ENCODE measurements around the gene ITM2C. TPM values are rescaled to one million over a fixed set of nuclear protein-coding genes. Genes with fewer than 3 reads are reported as not detected.

The ITM2C gene
- total RNA-seq, 1 donor from 2014 or later, result 88.1 TPM

DNA sequence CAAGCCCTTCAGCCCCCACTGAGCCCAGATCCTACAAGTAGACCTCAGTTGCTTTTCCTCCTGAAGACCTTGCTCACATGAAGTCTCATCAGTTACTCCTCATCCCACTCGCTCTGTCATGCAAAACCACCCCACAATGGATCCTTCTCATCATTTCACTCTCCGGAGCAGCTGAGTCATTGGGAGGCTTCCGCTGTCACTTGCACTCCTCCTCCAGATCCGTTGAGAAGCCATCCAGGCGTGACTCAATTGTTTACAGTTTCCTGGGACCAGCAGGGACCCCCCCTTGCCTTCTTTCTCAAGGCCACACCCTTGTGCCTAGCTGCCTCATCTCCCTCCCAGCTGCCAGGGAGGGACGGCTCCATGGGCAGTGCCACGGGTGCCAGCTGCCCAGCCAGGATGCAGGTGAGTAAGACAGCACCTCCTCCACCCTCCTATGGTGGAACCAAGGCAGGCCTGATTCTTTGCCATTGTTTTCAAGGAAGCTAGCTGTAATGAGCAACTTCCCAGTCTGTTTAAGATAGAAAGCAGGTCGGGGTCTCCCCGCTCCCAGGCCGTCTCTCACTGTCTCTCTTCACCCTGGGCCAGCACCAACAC lies 44.0 kb downstream of the ITM2C start:
- no peak for DNase-seq

DNA sequence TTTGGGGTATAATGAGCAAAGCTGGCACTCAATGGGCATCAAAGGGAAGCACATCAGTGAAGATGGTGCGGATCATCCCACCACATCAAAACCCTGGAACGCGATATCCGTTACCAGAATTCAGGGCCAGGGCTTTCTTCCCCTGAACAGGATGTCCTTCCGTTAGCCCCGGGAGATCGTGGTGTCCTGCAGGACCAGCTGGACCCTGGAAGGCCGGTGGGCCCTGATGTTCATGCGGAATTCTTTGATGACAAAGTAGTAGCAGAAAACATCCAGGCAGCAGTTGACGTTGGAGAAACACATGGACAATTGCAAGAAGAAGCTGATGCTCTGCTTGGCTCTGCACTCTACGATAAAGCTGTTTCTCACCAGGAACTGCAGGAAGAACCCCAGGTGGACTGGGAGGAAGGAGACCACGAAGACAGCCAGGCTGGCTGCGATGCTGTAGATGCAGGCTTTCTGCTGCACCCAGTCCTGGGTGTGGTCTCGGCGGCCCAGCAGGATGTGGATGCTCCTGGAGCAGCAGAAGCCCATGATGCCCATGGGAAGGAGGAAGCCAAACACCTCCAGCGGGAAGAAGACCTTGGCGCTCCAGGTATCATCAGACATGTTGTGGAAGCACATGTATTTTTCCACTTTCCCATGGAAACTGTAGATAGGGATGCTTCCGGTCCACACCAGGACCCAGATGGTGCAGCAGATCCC lies 45.3 kb downstream of the ITM2C start:
- DNase-seq, result no peak

DNA sequence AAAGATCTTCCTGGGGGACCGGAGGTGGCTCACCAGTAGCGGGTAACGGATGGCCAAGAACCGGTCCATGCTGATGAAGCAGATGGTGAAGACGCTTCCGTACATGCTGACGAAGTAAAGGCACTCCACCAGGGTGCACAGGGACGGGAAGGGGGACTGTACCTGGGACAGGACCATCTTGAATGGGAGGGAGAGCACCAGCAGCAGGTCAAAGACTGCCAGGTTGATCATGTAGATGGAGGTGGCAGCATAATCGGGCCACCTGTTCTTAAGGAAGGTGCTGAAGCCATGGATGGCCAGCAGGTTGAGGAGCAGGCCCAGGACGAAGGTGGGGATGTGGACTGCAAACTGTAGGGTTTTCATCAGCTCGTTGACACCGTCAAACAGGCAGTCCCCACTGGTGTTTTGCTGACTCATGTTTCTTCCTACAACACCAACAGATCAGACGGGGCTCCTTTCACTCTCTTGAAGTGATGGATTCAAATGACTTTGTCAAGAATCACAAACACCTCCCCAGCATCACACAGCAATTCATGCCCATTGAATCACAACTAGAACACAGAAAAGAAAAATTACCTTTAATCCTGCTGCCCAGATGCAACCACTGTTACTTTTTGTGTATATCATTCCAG lies 45.9 kb downstream of the ITM2C start:
- no peak for DNase-seq

DNA sequence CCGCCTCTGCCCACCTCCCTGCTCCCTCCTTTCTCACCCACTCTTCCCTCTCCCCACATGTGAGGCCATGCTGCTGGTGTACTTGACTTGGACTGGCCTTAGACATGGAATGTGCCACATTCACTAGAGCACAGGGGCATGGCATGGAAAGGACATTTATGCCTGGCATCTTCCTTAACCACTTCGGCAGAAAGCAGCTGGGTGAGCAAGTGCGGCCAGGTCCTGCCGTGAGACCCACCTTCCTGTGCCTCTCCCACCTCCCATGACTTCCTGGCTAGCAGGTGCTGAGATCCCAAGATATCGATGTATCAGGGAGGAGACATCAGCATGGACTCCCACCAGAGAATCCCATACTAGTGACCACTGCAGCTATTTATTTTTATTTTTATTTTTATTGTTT lies 47.3 kb downstream of the ITM2C start:
- no peak for DNase-seq

DNA sequence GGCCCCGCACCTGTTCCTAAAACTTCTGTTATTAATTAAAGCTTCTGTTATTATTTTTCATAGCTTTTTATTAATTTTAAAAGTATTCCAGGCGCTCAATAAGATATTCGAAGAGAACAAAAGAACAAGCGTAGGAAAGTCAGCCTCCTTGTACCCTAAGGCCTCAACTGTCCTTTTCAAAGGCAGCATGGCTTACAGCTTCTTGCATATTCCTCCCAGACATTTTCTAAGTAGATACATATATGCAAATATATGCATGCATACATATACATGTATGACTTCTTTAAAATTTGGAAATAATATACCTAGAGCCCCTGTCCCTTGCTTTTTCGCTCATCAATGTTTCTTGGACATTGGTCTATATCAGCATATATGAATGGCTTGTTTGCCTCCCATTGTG lies 48.0 kb downstream of the ITM2C start:
- no peak for DNase-seq

DNA sequence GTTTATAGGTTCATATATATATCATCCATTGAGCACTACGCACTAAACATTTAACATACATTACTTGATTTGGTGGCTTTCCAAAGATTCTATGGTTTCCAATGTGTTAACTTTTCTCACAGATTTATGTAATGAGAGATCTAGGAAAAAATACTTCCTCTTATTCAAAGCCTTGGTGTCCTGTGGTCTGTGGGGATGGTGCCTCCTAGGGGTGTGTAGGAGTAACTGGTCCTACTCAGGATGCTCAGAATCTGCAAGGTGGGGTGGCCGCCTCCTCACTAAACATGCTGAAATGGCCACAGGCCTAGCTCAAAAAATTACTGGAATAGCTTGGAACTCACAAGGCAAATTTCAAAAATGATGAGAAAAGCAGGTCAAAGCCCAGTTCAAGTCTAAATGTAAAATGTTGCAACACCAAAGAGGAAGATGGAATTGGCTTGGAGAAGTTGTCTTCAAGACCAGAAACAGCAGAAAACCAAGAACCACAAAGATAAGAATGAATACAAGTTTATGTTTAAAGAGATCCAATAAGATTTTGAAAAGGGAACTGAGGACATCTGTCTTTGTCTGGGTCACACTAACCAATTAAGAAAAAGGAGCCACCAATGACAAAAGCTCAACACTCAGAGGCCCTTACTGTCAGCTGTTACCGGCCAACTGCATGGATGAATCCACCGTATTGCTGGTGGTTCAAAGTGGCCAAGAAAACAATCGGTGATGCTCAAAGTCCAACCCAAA lies 48.8 kb downstream of the ITM2C start:
- peak; percentile 65 for DNase-seq

DNA sequence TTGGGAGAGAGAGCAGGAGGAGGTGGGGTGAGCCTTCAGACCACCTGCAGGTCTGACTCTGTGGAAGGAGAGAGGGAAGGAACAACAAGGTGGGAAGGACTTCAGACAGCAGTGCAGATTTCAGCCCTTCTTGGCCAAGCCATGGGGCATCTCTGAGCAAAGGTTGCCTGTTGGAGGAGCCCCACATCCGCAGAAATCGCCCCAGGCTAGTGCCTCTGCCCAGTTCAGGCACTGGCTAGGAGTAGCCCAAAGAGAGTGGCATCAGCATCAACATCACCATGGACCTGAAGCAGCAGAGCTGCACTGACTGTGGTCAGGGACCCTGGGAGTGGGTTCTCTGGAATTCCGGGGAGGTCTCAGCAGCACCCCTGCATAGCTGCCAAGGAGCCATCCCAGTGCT lies 50.1 kb downstream of the ITM2C start:
- DNase-seq, result no peak

DNA sequence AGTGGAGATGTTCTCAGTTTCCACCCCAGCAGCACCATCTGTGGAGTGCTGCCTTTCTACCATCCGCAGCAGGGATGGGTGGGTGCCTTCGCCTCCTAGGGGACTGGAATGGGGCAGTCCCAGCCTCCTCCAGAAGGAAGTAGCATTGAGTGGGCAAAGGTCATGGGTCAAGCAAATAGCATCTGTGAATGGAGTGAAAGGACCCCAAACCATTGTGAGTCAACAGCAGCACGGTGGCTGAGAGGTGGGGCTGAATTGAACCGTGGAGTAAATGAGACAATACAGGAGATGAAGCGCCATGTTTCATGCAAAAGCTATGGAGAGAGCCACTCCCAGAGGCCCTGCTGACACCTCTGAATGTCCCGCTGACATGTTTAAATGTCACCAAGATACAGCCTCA lies 50.6 kb downstream of the ITM2C start:
- no peak for DNase-seq

DNA sequence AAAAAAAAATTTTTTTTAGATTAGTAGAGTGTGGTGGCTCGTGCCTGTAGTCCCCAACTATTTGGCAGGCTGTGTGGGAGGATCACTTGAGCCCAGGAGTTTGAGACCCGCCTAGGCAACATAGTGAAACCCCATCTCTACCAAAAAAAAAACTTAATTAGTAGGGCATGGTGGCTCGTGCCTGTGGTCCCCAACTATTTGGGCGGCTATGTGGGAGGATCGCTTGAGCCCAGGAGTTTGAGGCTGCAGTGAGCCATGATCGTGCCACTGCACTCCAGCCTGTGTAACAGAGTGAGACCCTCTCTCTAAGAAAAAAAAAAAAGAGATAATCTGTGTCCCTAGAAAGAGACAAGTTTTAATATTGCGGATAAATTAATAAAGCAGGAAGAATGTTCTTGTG lies 51.5 kb downstream of the ITM2C start:
- no peak for DNase-seq

DNA sequence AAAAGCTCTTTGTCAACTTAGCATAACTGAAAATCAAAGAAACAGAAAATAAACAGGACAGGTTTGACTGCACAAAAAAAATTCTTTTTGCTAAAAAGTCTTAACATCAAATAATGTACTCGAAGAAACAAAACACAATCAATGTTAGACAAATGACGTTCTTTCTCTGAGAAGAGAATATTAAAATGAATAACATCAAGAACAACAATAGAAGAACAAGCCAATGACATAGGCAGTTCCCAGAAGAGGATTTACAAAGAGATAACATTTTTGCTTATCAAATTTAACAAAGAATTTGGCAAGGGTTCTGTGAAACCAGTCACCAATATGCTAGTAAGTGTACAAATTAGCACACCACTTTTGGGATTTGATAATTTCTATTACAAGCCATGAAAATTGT lies 54.5 kb downstream of the ITM2C start:
- no peak for DNase-seq

DNA sequence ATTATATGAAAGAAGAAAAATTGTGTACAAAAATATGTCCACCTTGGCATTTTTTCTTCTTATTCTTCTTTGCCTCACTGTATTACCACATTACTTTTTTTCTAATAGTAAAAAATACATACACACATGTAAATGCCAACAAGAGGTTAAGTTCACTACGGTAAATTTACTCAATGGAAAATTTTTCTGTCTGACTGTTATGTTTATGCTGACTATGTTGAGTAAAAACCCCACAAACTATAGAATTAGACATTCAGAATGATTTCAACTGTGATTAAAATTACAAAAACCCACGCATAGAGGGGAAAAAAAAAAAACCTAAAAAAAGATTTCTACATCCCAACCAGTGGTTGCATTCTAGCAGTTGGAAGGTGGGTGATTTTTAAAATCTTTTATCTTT lies 54.9 kb downstream of the ITM2C start:
- no peak for DNase-seq

DNA sequence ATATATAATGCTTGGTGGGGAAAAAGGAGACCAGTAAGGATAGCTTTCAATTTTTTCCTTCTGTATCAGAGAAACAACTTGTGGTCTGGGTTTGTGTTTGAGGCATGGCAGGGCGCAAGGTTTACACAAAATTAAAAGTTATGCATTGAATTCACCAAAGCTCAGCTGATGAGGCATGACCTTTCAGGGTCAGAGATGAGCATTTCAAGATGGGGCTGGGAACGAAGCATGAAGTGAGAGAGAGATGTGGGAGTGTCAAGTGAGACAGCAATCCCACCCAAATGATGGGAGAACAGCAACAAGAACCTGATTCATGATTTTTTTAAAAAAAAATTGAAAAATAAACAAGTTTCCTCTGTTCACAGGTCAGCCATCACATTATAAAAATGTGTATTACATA lies 55.4 kb downstream of the ITM2C start:
- no peak for DNase-seq

DNA sequence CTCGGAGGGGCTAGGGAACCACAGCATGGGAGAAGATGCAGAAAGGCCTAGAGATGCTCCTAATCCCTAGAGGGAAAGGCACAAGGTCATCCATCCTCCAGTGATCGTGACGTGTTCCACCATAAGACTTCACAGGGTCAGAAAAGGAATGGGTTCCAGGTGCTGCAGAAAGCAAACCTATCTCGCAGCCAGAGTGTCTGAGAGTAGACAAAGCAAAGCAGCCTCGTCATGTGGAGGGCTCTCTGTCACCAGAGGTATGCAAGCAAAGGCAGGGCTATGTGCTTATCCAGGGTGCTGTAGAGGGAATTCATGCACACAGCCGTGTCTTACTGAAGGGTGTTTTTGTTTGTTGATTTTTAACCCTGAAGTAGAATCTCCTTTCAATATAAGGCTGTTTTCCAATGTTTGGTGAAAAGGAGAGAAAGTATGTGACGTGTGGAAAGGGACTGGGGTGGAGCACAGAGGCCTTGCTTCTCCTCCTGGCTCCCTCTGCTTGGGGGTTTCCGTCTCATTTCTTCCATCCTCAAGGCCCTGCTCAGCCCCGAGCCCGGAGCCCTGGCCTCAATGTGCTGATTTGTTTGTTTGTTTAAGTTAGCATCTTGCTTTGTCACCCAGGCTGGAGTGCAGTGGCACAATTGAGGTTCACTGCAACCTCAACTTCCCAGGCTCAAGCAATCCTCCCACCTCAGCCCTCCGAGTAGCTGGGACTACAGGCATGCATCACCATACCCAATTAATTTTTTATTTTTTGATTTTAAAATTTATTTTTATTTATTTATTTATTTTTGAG lies 57.3 kb downstream of the ITM2C start:
- DNase-seq, result no peak

DNA sequence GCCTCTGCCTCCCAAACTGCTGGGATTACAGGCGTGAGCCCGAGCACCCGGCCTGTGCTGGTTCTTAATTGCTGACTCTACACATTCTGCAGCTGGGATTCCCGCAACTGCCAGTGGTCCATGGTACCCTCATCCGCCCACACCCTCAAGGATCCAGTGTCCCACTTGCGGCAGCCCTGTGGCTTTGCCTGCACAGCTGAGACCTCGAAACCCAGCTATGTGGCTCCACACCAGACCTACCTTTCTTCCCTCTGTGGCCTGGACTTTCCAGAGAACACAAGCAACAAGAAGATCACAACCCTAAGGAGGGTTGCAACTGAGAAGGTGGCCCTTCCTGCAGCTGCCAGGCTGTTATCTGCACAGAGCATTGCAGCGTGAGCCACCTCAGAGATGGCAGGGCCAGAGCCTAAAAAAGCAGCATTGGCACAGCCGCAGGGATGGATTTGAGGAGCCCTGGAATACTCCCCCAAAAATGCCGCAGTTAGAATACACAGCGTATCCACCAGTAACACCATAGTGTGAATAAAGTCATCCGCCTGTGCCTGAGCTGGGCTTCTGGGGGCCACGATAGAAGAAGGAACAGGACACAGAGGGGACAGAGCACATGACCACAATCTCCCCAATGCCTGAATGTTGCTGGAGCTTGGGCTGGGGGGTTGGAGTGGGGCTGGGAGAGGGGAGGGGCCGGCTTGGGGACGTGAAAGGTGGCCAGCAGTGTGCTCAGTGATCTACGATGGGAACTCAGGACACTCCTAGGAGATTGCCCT lies 58.4 kb downstream of the ITM2C start:
- DNase-seq, result no peak

DNA sequence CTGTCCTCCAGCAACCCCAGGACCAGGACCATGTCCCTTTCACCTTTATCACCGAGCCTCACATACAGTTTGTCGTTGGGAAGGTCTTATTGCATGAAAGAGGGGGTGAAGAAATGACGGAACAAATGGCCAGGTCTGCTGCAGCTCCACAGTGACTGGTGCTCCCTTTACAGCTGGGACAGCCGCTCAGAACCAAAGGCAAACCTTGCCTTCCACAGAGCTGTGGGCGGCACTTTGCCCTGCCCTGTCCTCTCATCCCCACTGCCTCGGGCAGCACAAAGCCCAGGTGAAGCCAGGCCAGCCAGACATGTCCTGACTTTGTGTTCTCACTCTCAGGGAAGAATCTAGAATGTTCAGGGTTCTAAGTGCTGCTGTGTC lies 59.3 kb downstream of the ITM2C start:
- DNase-seq, result no peak

DNA sequence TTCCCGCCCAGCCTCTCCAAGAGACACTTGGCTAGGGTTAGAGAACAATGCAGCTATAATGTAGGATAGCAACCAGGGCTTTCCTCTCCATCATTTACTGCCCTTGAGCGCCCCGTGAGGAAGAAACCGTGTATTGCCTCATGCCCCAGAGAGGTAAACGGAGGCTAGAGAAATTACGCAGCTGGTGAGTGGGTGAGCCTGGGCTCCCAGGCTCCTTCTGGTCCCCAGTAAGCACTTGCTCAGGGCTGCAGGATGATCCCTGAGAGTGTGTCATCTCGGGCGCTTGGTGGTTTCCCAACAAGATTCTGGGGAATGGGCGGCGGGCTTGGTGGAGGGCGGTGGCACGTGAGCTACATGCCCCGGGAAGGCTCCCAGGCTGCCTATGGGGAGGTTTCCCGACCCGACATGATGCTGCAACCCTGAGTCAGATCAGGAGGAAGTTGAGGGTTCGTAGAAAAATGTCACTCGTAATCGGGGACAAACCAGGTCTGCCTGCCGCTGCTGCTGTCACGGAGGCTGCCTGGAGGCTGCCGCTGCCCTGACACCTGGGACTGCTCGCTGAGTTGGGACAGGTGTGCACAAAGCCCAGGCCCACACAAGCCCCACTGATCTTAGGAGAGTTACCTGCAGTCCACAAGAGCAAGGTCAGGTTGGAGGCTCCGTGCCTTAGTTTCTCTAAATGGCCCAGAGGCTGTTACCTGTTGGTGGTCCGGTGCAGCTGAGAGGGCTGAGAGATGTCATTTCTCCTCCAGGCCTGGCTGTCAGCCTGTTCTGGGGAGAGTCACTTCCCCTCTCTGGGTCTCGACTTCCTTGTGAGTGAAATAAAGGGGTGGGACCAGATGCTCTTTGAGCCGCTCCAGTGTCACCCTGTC lies 60.0 kb downstream of the ITM2C start, which contains the start of gene GPR55:
GPR55 (minus strand) TSS at position 773 of the 872 bp plus-strand sequence. CDS start 14,280 bp downstream, outside the sequence.
- no peak for DNase-seq

DNA sequence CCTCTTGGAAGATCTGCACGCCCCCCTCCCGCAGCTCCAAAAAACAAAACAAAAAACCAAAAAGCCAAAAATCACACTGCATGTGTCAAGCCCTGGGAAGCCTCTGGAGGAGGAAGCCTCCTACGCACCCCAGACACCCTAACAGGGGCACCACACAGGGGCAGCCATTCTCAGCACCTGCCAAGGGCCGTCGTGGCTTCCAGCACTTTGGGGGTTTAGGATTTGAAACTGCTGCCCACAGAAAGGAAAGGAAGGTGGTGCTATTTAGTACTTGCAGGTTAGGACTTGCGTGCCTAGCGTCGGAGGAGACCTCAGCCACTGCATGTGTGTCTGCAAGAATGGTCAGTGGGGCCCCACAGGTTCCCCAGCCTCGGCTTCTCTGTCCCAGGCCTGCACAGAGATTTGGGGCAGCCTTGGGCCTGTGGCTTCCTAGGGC lies 60.7 kb downstream of the ITM2C start:
- DNase-seq, result no peak

DNA sequence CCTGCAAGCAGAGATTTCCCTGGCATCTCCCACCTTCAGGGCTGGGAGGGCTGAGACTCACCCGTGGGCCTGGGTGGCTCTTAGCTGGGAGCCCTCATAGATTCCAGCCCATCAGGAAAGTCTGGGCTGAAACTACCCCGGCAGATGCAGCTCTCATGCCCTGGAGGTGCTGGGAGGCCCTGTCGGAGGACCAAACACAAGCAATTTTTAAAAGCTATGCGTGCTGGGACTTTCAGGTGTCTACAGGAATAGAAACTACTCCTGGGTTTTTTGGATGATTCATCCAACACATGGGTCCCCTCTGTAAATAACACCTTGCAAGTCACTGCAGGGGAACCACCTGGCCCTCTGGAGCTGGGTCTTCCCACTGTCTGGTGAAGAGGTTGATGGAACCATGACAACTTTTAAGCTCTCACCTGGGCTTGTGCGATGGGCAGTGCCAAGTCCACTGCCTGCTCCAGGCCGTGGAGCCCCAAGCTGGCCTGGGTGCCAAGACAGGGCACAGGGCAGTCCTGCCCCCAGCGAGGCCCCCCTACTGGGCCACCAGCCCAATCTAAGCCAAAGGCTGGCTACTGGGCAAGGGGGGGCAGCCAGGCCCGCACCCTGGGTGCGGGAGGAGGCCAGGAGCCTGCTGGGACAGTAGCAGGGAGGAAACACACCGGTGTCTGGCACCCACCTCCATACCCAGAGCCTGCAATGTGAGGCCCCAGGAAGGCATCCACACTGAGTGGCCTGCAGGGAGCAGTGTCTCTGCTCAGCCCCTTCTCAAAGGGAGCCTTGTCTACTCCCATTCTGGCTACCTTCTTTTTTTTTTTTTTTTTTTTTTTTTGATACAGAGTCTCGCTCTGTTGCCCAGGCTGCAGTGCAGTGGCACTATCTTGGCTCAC lies 61.4 kb downstream of the ITM2C start:
- no peak for DNase-seq

DNA sequence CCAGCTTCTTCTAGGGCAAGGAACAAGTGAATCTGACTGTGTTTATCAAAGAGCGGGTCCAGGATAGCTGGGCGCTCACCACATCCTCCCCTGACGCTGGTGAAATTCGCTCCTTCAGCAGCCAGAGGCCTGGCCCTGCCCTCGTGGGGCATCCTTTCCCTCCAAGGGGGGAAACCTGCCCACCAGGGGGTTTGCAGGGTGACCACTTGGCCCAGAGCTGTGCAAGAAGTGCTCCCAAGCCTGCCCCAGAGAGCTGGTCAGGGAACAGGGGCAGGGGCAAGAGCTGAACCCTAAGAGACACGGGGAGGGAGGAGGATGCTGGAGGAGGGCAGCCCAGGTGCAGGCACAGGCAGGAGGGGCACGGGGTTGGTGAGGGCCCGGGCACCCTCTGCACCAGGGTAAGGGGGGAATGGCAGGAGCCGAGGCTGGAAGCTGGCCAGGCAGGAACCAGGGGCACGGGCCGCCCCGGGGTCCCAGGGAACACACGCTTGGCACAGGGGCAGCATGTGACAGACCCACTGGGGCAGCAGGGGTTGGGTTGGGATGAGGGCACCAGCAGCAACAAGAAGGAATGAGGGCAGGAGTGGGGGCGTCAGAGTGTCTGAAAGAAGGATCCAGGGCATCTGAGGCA lies 63.1 kb downstream of the ITM2C start:
- DNase-seq, result no peak

All from tongue (tissue), 2 donors.